K562 (cell line): ENCODE data around the gene RUFY2.

Source experiments
- ATF1 ChIP-seq, 2 experiments: fragments of 450-650 bp in 1 of 2; IDR thresholded peaks; 2 replicates each; pipeline ENCODE4 v1.6.1; 2016; ENCODE audit warnings: missing compliant biosample characterization in 1 of 2, missing genetic modification characterization in 1 of 2
- BCLAF1 ChIP-seq, 2 experiments: fragments of 450-650 bp in 1 of 2; IDR thresholded peaks; 2 replicates each; pipeline ENCODE4 v1.6.1; 2011 to 2017; ENCODE audit warnings: low read depth in 2 of 2, antibody characterized with exemption in 1 of 2, borderline replicate concordance in 1 of 2, low read length in 1 of 2, mild to moderate bottlenecking in 1 of 2, mixed read lengths in 1 of 2; ENCODE audit not compliant: control insufficient read depth in 1 of 2
- CTCF ChIP-seq, 3 experiments: IDR thresholded peaks in 2 of 3; conservative IDR thresholded peaks in 1 of 3; 2 replicates each; pipeline ENCODE4 v1.5.1; 2011 to 2012; ENCODE audit warnings: low read length in 3 of 3, mild to moderate bottlenecking in 3 of 3, control low read depth in 2 of 3, improper control_type of control experiment in 1 of 3, inconsistent platforms in 1 of 3, low read depth in 1 of 3, mixed read lengths in 1 of 3, moderate library complexity in 1 of 3; ENCODE audit not compliant: insufficient read depth in 2 of 3
- FOXP1 ChIP-seq: sonication (generic); formaldehyde crosslinking; IDR thresholded peaks from 2 replicates; pipeline ENCODE4 v1.8.0; 2022; ENCODE audit warnings: mild to moderate bottlenecking, missing genetic modification reagents
- MEF2A ChIP-seq: IDR thresholded peaks from 2 replicates; pipeline ENCODE4 v1.6.1; 2011; ENCODE audit warnings: low read depth, mild to moderate bottlenecking, low read length, moderate library complexity; ENCODE audit not compliant: control insufficient read depth
- PREB ChIP-seq: sonication (generic); formaldehyde crosslinking; IDR thresholded peaks from 2 replicates; pipeline ENCODE4 v1.8.1; 2023; ENCODE audit warnings: mild to moderate bottlenecking, missing genetic modification reagents
- PTTG1 ChIP-seq: fragments of 450-650 bp; IDR thresholded peaks from 2 replicates; pipeline ENCODE4 v1.6.1; 2016; ENCODE audit warnings: low read depth, mild to moderate bottlenecking, missing genetic modification characterization, missing compliant biosample characterization
- RCOR1 ChIP-seq, 2 experiments: IDR thresholded peaks; 2 replicates each; pipeline ENCODE4 v1.6.1; 2012; ENCODE audit warnings: low read depth in 2 of 2, low read length in 2 of 2, borderline replicate concordance in 1 of 2, improper control_type of control experiment in 1 of 2
- SREBF2 ChIP-seq: sonication (generic); formaldehyde crosslinking; IDR thresholded peaks from 2 replicates; pipeline ENCODE4 v1.4.0; 2020; ENCODE audit warnings: mild to moderate bottlenecking, missing genetic modification reagents
- USF2 ChIP-seq: sonication (generic); formaldehyde crosslinking; IDR thresholded peaks from 2 replicates; pipeline ENCODE4 v1.5.0; 2020; ENCODE audit warnings: missing genetic modification reagents
- ZEB2 ChIP-seq: fragments of 450-650 bp; IDR thresholded peaks from 2 replicates; pipeline ENCODE4 v1.6.1; 2016
- ZFP36 ChIP-seq: fragments of 150-350 bp; IDR thresholded peaks from 2 replicates; pipeline ENCODE4 v1.6.1; 2018; ENCODE audit warnings: low read length, low read depth; ENCODE audit not compliant: partially characterized antibody

DNA sequence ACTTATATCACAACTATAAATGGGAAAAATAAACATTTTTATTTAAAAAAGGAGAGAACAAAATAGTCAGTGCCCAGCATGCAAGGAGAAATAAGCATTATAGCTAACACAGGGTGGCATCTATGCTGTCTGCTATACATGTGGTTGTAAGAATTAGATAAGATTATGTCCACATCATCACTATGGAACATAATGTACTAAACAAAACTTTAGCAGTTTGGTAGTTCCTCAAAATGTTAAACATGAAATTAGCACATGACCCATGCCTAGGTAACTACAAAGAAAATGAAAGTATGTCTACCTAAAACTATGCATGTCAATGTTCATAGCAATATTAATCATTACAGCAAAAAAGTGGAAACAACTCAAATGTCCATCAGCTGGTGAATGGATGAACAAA is 28.7 kb upstream of the RUFY2 start:
- TF ChIP-seq SREBF2 (CRISPR knock-in tag), result no peak
- no peak for TF ChIP-seq PREB (CRISPR knock-in tag)
- TF ChIP-seq RCOR1 (IDR thresholded peaks at IDR 0.05; ENCODE audit: borderline replicate concordance in 1 of 2, low read depth in 2 of 2, low read length in 2 of 2), result no peak
- TF ChIP-seq ZEB2, result no peak
- no peak for TF ChIP-seq FOXP1
- TF ChIP-seq BCLAF1 (IDR thresholded peaks at IDR 0.05; ENCODE audit: borderline replicate concordance in 1 of 2, control insufficient read depth in 1 of 2, low read depth in 2 of 2, low read length in 1 of 2), result no peak
- no peak for TF ChIP-seq ZFP36
- no peak for TF ChIP-seq PTTG1 (tag)
- TF ChIP-seq ATF1 (CRISPR knock-in tag; IDR thresholded peaks at IDR 0.05), result no peak
- TF ChIP-seq ATF1 (tag; IDR thresholded peaks at IDR 0.05), result no peak
- TF ChIP-seq MEF2A, result no peak
- TF ChIP-seq CTCF (IDR thresholded peaks at IDR 0.05 in 2 of 3, conservative IDR thresholded peaks at IDR 0.05 in 1 of 3; ENCODE audit: insufficient read depth in 2 of 3, low read depth in 1 of 3, low read length in 3 of 3), result no peak
- no peak for TF ChIP-seq USF2 (CRISPR knock-in tag)
